Measurements from ENCODE around the gene MCFD2. TPM values are rescaled to one million over a fixed set of nuclear protein-coding genes. Genes with fewer than 3 reads are reported as not detected.

MCFD2 gene
- total and polyA plus RNA-seq, 12 donors, result 29.6 to 695 (median 304) TPM

DNA sequence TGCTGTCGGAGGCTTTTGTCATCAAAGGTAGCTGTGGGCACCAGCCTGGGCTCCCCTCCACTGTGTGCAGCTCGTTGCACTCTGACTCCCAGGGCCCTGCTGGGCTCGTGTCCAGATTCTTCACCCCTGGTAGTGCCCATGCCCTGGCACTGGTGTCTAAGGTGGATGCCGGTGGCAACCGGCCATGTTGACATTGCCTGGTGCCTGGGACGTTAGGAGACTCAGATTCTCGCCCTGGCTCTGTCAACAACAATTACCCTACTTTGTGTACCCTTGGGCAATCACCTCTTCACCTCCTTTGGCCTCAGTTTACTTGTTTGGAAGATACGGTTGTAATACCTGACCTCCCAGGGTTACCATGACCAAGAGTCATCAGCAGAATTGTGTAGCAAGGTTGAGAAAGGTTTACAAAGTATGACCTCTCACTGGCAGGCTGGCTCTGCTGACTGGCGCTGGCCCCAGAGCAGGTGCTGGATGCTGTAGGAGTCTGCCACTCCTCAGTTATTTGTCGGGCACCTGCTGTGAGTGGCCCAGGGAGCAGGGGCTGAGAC is 41.5 kb upstream of the MCFD2 start:
- peaks cover 16 to 26% of the 10 kb centered on the region in 2 donors for H3K4me1 ChIP-seq (replicated peaks in 1 of 2)
- H3K27ac ChIP-seq, result peak overlapping the region in 2 of 5 donors; percentile 84 to 90
- DNase-seq, result peak in 1 of 7 donors; percentile 40
- H3K4me3 ChIP-seq, result no peak overlapping the region
- H3K9me3 ChIP-seq (replicated peaks in 1 of 3), result no peaks in the 10 kb centered on the region
- intact Hi-C loops (cut with DNase I), result no loop called here
- H3K36me3 ChIP-seq (replicated peaks in 1 of 2), result peaks cover 0 to 52% of the 10 kb centered on the region in 2 donors
- H3K27me3 ChIP-seq, result no peaks in the 10 kb centered on the region
- TF ChIP-seq POLR2A (IDR thresholded peaks at IDR 0.05) (no peak), CTCF (IDR thresholded peaks at IDR 0.05) (no peak)
- WGBS, 4 donors, result 75 to 80% (median 78%) methylated on average over 6 to 10 of the region's 10 CpGs

DNA sequence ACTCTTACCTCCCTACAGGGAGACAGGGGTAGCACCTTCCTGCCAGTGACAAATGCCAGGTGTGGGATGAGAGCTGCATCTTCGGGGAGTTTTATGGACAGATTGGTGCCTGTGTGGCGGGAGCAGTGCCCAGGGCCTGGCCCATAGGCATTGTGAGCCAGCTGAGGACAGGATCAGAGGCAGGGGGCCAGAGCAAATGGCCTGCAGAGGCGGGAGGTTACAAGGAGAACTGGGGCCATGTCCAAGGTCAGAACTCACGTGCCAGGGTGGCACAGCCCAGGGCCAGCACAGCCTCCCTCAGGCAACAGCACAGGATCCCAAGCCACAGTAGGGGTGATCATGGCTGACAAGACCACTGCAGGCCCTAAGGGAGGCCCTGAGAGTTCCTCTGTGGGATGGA is 40.2 kb upstream of the MCFD2 start:
- intact Hi-C loops (cut with DNase I), result no loop called here
- H3K36me3 ChIP-seq (replicated peaks in 1 of 2), result peaks cover 0 to 64% of the 10 kb centered on the region in 2 donors
- peak overlapping the region; percentile 50 to 91 (median 84) for H3K27ac ChIP-seq
- H3K4me3 ChIP-seq, result no peak overlapping the region
- 49 to 65% (median 56%) methylated on average over 3 to 4 of the region's 4 CpGs for WGBS, 4 donors
- H3K27me3 ChIP-seq, result no peaks in the 10 kb centered on the region
- H3K4me1 ChIP-seq (replicated peaks in 1 of 2), result peaks cover 16 to 26% of the 10 kb centered on the region in 2 donors
- no peak for TF ChIP-seq POLR2A (IDR thresholded peaks at IDR 0.05)
- no peak for TF ChIP-seq CTCF (IDR thresholded peaks at IDR 0.05)
- peak in 6 of 7 donors; percentile 52 to 67 (median 58) for DNase-seq
- H3K9me3 ChIP-seq (replicated peaks in 1 of 3), result no peaks in the 10 kb centered on the region

DNA sequence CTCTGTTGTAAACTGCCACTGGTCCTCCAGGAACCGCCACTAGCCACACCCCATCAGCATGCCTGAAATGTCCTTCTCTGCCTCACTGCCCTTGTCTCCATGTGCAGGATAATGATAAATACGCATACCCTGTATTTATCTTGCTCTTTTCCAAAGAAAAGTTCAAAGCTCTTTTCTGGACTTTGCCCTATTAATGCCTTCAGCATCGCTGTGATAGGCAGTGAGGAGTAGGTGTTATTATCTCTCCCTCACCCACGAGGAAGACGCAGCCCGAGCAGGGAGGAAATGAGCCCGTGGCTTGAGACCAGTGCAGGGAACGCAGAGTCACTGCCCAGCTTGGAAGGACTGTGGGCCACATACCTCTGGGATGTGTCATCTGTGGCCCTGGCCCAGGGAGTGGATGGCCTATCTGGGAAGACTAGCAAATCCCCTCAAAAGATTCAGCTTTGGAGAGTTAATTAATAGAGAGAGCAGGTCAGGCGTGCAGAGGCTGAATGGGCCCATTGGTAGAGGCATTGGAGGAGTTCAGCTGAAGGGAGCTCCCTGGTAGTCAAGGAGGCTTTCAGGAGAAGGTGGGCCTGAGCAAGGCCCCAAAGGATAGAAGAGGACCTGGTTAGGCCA is 39.5 kb upstream of the MCFD2 start:
- Histone ChIP-seq H3K4me3 (no peak overlapping the region), H3K9me3 (replicated peaks in 1 of 3) (no peaks in the 10 kb centered on the region), H3K27me3 (no peaks in the 10 kb centered on the region), H3K4me1 (replicated peaks in 1 of 2) (peaks cover 16 to 26% of the 10 kb centered on the region in 2 donors), H3K36me3 (replicated peaks in 1 of 2) (peaks cover 0 to 69% of the 10 kb centered on the region in 2 donors), H3K27ac (peak overlapping the region; percentile 50 to 91 (median 84))
- WGBS, 4 donors, result 20 to 31% (median 25%) methylated on average over 9 of the region's 9 CpGs
- TF ChIP-seq CTCF (IDR thresholded peaks at IDR 0.05) (no peak), POLR2A (IDR thresholded peaks at IDR 0.05) (peak in 1 of 2 donors; percentile 63)
- intact Hi-C loops (cut with DNase I), result no loop called here
- DNase-seq, result peak; percentile 74 to 96 (median 94)

GRCh38 chr2:46952171-46952570 is 36.6 kb upstream of the MCFD2 start:
- intact Hi-C loops (cut with DNase I), result no loop called here
- Histone ChIP-seq H3K9me3 (replicated peaks in 1 of 3) (no peaks in the 10 kb centered on the region), H3K4me3 (no peak overlapping the region), H3K4me1 (replicated peaks in 1 of 2) (peaks cover 16 to 28% of the 10 kb centered on the region in 2 donors), H3K36me3 (replicated peaks in 1 of 2) (peaks cover 0 to 45% of the 10 kb centered on the region in 2 donors), H3K27ac (peak overlapping the region in 1 of 5 donors; percentile 10), H3K27me3 (no peaks in the 10 kb centered on the region)
- 95 to 99% (median 97%) methylated on average over 3 of the region's 3 CpGs for WGBS, 4 donors
- TF ChIP-seq POLR2A (IDR thresholded peaks at IDR 0.05), result no peak
- TF ChIP-seq CTCF (IDR thresholded peaks at IDR 0.05), result no peak
- no peak for DNase-seq

Measured in adrenal gland (tissue), 12 donors.